Measurements from ENCODE around the gene BANP. TPM values are rescaled to one million over a fixed set of nuclear protein-coding genes. Genes with fewer than 3 reads are reported as not detected.

The BANP gene
- total and polyA plus RNA-seq, 11 donors, result 7.2 to 20.7 (median 13.3) TPM

DNA sequence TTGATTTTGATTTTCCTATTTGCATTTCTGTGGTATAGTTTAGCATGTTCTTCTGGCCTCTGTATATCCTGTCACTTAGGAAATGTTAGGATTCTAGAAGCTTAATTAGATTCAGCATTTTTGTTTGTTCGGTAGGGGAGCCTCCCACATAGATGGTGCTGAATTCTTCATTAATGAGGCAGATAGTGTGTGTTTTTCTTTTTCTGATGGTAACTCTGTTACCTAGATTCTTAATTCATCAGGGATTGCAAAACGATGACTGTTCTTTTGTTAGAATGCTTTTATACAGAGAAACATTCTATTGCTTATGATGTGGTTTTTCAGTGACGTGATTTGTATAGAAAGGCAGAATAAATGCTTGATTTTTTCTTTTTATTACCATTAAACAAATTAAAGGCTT lies 19.0 kb downstream of the BANP start:
- H3K4me3 ChIP-seq, result no peak overlapping the region
- intact Hi-C loops (cut with DNase I), result no loop called here
- ATAC-seq, result no peak

GRCh38 chr16:87971933-87972332 lies 20.7 kb downstream of the BANP start:
- intact Hi-C loops (cut with DNase I), result no loop called here
- Histone ChIP-seq H3K4me1 (peaks cover 0 to 9% (median 3%) of the 10 kb centered on the region in 12 donors), H3K27me3 (no peaks in the 10 kb centered on the region), H3K4me3 (no peak overlapping the region), H3K9me3 (peaks cover 0 to 22% (median 8%) of the 10 kb centered on the region in 12 donors), H3K27ac (no peak overlapping the region), H3K36me3 (peaks cover 0 to 8% (median 0%) of the 10 kb centered on the region in 9 donors)
- WGBS, 4 donors, result 96 to 100% (median 100%) methylated on average over 2 of the region's 2 CpGs
- ATAC-seq (no peak), DNase-seq (no peak)
- no peak for TF ChIP-seq POLR2A (IDR thresholded peaks at IDR 0.05)

More for the DNA sequence above, 19.0 kb downstream of the BANP start:
- no peak for DNase-seq
- Histone ChIP-seq H3K4me1 (peaks cover 0 to 20% (median 16%) of the 10 kb centered on the region in 12 donors), H3K27ac (no peak overlapping the region), H3K27me3 (no peaks in the 10 kb centered on the region), H3K9me3 (peaks cover 0 to 22% (median 8%) of the 10 kb centered on the region in 12 donors), H3K36me3 (peaks cover 0 to 7% (median 0%) of the 10 kb centered on the region in 9 donors)
- TF ChIP-seq POLR2A (IDR thresholded peaks at IDR 0.05) (no peak), CTCF (IDR thresholded peaks at IDR 0.05) (no peak)
- 58 to 83% (median 76%) methylated on average over 3 of the region's 3 CpGs for WGBS, 4 donors

DNA sequence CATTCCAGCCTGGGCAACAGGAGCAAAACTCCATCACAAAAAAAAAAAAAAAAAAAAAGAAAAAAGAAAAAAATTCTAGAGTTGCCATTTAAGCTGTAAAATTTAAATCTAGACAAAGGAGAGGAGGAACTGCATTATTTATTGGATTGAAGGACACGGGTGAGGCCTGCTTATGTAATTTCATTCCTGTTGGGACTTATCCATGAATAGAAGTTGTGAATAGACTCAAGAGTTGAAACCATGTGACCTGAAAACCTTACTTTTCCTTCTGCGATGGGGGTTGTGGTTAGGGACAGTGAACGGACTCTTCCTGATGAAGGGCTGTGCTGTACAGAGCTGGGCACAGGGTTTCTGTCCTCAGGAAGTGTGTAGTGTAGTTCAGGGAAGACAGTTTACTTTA lies 22.5 kb downstream of the BANP start:
- TF ChIP-seq POLR2A (IDR thresholded peaks at IDR 0.05) (no peak), CTCF (IDR thresholded peaks at IDR 0.05) (no peak)
- WGBS, 4 donors, result 73 to 83% (median 81%) methylated on average over 3 of the region's 3 CpGs
- Histone ChIP-seq H3K27ac (no peak overlapping the region), H3K36me3 (peaks cover 0 to 14% (median 3%) of the 10 kb centered on the region in 9 donors), H3K9me3 (peaks cover 0 to 22% (median 8%) of the 10 kb centered on the region in 12 donors), H3K4me1 (peaks cover 0 to 2% (median 0%) of the 10 kb centered on the region in 12 donors), H3K27me3 (no peaks in the 10 kb centered on the region), H3K4me3 (no peak overlapping the region)
- intact Hi-C loops (cut with DNase I), result no loop called here
- no peak for ATAC-seq
- no peak for DNase-seq

DNA sequence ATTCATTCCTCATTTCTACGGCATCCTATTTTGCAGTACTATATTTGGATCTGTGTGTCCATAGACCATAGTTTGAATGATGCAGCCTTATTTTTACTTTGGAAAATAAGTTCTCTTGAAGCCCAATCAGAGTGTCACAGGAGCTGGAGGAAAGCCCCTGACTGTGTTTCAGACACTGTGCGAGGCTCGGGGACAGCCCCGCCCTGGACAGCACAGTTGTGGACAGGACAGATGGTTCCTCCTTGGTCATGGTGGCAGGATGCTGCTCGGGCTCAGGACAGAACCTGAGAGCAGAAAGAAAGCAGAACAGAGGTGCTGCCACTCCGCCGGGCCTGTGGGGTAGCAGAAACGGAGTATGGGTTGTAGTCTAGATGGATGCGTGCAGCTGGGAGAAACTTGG lies 22.9 kb downstream of the BANP start:
- WGBS, 4 donors, result 84 to 95% (median 91%) methylated on average over 9 of the region's 9 CpGs
- DNase-seq (no peak), ATAC-seq (no peak)
- Histone ChIP-seq H3K36me3 (peaks cover 0 to 18% (median 3%) of the 10 kb centered on the region in 9 donors), H3K27ac (no peak overlapping the region), H3K4me1 (peaks cover 0 to 2% (median 0%) of the 10 kb centered on the region in 12 donors), H3K27me3 (no peaks in the 10 kb centered on the region), H3K4me3 (no peak overlapping the region), H3K9me3 (peaks cover 0 to 22% (median 8%) of the 10 kb centered on the region in 12 donors)
- TF ChIP-seq CTCF (IDR thresholded peaks at IDR 0.05) (no peak), POLR2A (IDR thresholded peaks at IDR 0.05) (no peak)
- intact Hi-C loops (cut with DNase I), result no loop called here

GRCh38 chr16:87976665-87977064 lies 25.4 kb downstream of the BANP start:
- Histone ChIP-seq H3K36me3 (peaks cover 0 to 27% (median 11%) of the 10 kb centered on the region in 9 donors), H3K27ac (no peak overlapping the region), H3K4me1 (peaks cover 0 to 10% (median 0%) of the 10 kb centered on the region in 12 donors), H3K9me3 (peaks cover 0 to 15% (median 5%) of the 10 kb centered on the region in 12 donors), H3K27me3 (no peaks in the 10 kb centered on the region), H3K4me3 (no peak overlapping the region)
- ATAC-seq (no peak), DNase-seq (no peak)
- WGBS, 4 donors, result 79 to 88% (median 87%) methylated on average over 3 of the region's 3 CpGs
- TF ChIP-seq CTCF (IDR thresholded peaks at IDR 0.05), result no peak
- TF ChIP-seq POLR2A (IDR thresholded peaks at IDR 0.05), result no peak
- intact Hi-C loops (cut with DNase I), result no loop called here

All from heart left ventricle (tissue), 16 donors.